BJ (cell line): ENCODE results near the gene FUZ. TPM values are rescaled to one million over a fixed set of nuclear protein-coding genes. Genes with fewer than 3 reads are reported as not detected.

ENCODE experiments used
- CTCF ChIA-PET: fragments of 350-600 bp; formaldehyde crosslinking; extraction: SDS; loops from one replicate; lab custom pipeline; 2021; ENCODE audit warnings: antibody characterized with exemption, inconsistent platforms; lab: Yijun Ruan, JAX
- POLR2A ChIA-PET: fragments of 300-600 bp; sonication (Branson Sonifier 250); formaldehyde crosslinking; extraction: SDS; loops from one replicate; lab custom pipeline; 2021; ENCODE audit warnings: antibody characterized with exemption; lab: Charles Lee
- DNase-seq: peaks from one replicate; pipeline ENCODE4 v3.0.0-alpha.2; 2011; ENCODE audit warnings: low read depth
- H3K27me3 ChIP-seq: 2 replicates; pipeline ENCODE4 v1.6.0; 2011; ENCODE audit warnings: low read length; ENCODE audit not compliant: control insufficient read depth, insufficient read depth
- H3K36me3 ChIP-seq: 2 replicates; pipeline ENCODE4 v1.5.1; 2011; ENCODE audit warnings: low read length; ENCODE audit not compliant: control insufficient read depth, insufficient read depth
- H3K4me3 ChIP-seq: 2 replicates; pipeline ENCODE4 v1.5.1; 2011; ENCODE audit warnings: low read depth, mild to moderate bottlenecking, control low read depth, low read length
- CTCF ChIP-seq: IDR thresholded peaks from 2 replicates; pipeline ENCODE4 v1.5.1; 2011; ENCODE audit warnings: low read depth, mild to moderate bottlenecking, control low read depth, inconsistent platforms, low read length, moderate library complexity; ENCODE audit not compliant: insufficient read depth
- polyA plus RNA-seq: library from polyadenylated mRNA; depleted of rRNA; stranded (reverse); fragments of >200 nt; gene quantifications from 2 replicates; pipeline ENCODE4 v1.2.3, GENCODE V29; 2011

FUZ gene
- polyA plus RNA-seq, 1 experiment: 14.3 TPM

GRCh38 chr19:49776371-49776764 is 36.7 kb downstream of the FUZ start:
- ChIA-PET CTCF (no interaction called here), POLR2A (no interaction called here)
- Histone ChIP-seq H3K27me3 (no peaks in the 10 kb centered on the region), H3K4me3 (no peak overlapping the region), H3K36me3 (peaks cover 20% of the 10 kb centered on the region)
- no peak for TF ChIP-seq CTCF
- no peak for DNase-seq

- Histone ChIP-seq H3K4me3 (no peak overlapping the region), H3K36me3 (peaks cover 17% of the 10 kb centered on the region), H3K27me3 (no peaks in the 10 kb centered on the region)
- TF ChIP-seq CTCF: no peak
- ChIA-PET POLR2A (no interaction called here), CTCF (no interaction called here)
- DNase-seq: no peak
Observed at GRCh38 chr19:49775742-49776370, 37.2 kb downstream of the FUZ start.

- Histone ChIP-seq H3K36me3 (peaks cover 17% of the 10 kb centered on the region), H3K4me3 (no peak overlapping the region), H3K27me3 (no peaks in the 10 kb centered on the region)
- no peak for TF ChIP-seq CTCF
- ChIA-PET POLR2A (no interaction called here), CTCF (no interaction called here)
- no peak for DNase-seq
Observed at GRCh38 chr19:49774969-49775368, 38.1 kb downstream of the FUZ start.

GRCh38 chr19:49773663-49774350 is 39.3 kb downstream of the FUZ start:
- no peak for TF ChIP-seq CTCF
- DNase-seq: no peak
- POLR2A ChIA-PET: no interaction called here
- Histone ChIP-seq H3K36me3 (peaks cover 15% of the 10 kb centered on the region), H3K27me3 (no peaks in the 10 kb centered on the region), H3K4me3 (no peak overlapping the region)
- CTCF ChIA-PET: no interaction called here

GRCh38 chr19:49772850-49773432 is 40.2 kb downstream of the FUZ start:
- Histone ChIP-seq H3K27me3 (no peaks in the 10 kb centered on the region), H3K4me3 (no peak overlapping the region), H3K36me3 (peaks cover 16% of the 10 kb centered on the region)
- TF ChIP-seq CTCF: no peak
- no peak for DNase-seq
- CTCF ChIA-PET: no interaction called here
- POLR2A ChIA-PET: no interaction called here
